ENCODE measurements around the gene KCNC1.

GRCh38 chr11:17696741-17697140, 37.8 kb upstream of the KCNC1 start:
- TF ChIP-seq RARB (CRISPR knock-in tag; IDR thresholded peaks at IDR 0.05) (no peak), ZFP3 (CRISPR knock-in tag; IDR thresholded peaks at IDR 0.05) (no peak), GLIS3 (CRISPR knock-in tag; IDR thresholded peaks at IDR 0.05) (no peak), ZNF8 (CRISPR knock-in tag; IDR thresholded peaks at IDR 0.05) (no peak), CSDC2 (CRISPR knock-in tag; IDR thresholded peaks at IDR 0.05) (no peak), CSRNP3 (CRISPR knock-in tag; IDR thresholded peaks at IDR 0.05) (no peak), TSHZ2 (CRISPR knock-in tag; IDR thresholded peaks at IDR 0.05) (no peak), ESRRG (CRISPR knock-in tag; IDR thresholded peaks at IDR 0.05) (no peak), PPARA (CRISPR knock-in tag; IDR thresholded peaks at IDR 0.05; ENCODE audit: borderline replicate concordance) (no peak), PATZ1 (CRISPR knock-in tag; IDR thresholded peaks at IDR 0.05; ENCODE audit: borderline replicate concordance) (no peak), ISL1 (CRISPR knock-in tag; IDR thresholded peaks at IDR 0.05) (no peak), TOX (CRISPR knock-in tag; IDR thresholded peaks at IDR 0.05; ENCODE audit: borderline replicate concordance) (no peak)
